Measurements from ENCODE around the gene HINT2.

The HINT2 gene

DNA sequence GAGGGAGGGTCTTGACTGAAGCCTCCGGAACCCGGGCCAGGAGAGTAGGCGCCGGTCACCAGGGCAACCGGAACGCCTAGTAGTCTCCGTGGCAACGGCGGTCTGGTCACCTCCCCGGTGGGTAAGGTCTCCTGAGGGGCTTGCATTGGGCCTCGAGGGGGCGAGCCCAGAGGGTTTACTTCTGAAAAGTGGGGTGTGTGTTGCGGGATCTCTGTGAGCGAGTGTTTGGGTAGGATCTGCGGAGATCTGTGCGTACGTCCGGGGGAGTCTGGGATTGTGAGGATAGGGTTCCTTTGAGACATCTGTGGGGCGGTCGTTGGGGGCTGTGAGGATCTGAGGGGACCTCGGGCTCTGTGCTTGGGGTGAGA is 13.9 kb upstream of the HINT2 start, which contains the start of gene FAM221B:
Gene FAM221B, minus strand, starts transcription at position 17 of the 368 bp plus-strand sequence. CDS start 2,571 bp downstream, outside the sequence.
- Histone ChIP-seq H3K36me3 (ENCODE audit: control insufficient read depth, low read length) (no peaks in the 10 kb centered on the region), H3K9me3 (ENCODE audit: control insufficient read depth, insufficient read depth, low read length) (no peaks in the 10 kb centered on the region), H3F3A (ENCODE audit: control insufficient read depth, insufficient read depth) (0 out of 2 replicates have a peak, but pooled peaks cover 2% of the 10 kb centered on the region), H3K4me2 (ENCODE audit: low read length) (peak within 1 kb of the TSS; percentile 79), H3K9me2 (replicated peaks; ENCODE audit: control insufficient read depth, low read length) (no peaks in the 10 kb centered on the region), H3K27ac (ENCODE audit: low read depth, low read length) (no peak within 1 kb of the TSS), H3K4me1 (ENCODE audit: control insufficient read depth, low read length) (peaks cover 26% of the 10 kb centered on the region), H3K79me2 (ENCODE audit: control insufficient read depth, low read length) (no peaks in the 10 kb centered on the region), H3K4me3 (ENCODE audit: low read length) (peak within 1 kb of the TSS; percentile 74), H4K20me1 (ENCODE audit: control insufficient read depth, insufficient read depth, low read depth, low read length) (no peaks in the 10 kb centered on the region), H3K27me3 (ENCODE audit: control insufficient read depth, low read length) (peaks cover 9% of the 10 kb centered on the region; the same call in 1 of the 2 replicates)
- TF ChIP-seq, protein P1, sequence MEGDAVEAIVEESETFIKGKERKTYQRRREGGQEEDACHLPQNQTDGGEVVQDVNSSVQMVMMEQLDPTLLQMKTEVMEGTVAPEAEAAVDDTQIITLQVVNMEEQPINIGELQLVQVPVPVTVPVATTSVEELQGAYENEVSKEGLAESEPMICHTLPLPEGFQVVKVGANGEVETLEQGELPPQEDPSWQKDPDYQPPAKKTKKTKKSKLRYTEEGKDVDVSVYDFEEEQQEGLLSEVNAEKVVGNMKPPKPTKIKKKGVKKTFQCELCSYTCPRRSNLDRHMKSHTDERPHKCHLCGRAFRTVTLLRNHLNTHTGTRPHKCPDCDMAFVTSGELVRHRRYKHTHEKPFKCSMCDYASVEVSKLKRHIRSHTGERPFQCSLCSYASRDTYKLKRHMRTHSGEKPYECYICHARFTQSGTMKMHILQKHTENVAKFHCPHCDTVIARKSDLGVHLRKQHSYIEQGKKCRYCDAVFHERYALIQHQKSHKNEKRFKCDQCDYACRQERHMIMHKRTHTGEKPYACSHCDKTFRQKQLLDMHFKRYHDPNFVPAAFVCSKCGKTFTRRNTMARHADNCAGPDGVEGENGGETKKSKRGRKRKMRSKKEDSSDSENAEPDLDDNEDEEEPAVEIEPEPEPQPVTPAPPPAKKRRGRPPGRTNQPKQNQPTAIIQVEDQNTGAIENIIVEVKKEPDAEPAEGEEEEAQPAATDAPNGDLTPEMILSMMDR (IDR thresholded peaks at IDR 0.05; ENCODE audit: low read depth, low read length, poor library complexity, severe bottlenecking) = no peak

DNA sequence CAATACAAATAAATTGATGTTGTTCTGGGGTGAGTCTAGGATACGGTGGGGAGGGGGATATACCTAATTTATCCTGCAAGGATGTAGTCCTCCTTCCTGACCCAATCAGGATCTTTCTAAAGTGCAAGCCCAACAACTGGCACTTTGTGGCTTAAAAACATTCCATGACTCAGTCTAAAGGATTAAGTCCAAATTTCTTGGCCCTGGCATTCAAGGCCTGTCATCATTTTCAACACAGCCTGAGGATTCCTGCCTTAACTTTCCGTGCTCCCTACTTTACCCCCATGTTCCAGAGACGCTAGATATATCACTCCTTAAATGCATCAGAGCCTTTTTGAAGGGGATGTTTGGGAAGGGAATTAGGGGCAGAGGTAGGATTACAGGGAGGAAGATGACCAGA is 12.6 kb upstream of the HINT2 start:
- Histone ChIP-seq H3K79me2 (ENCODE audit: control insufficient read depth, low read length) (no peaks in the 10 kb centered on the region), H3K27ac (ENCODE audit: low read depth, low read length) (no peak overlapping the region), H3K9me2 (replicated peaks; ENCODE audit: control insufficient read depth, low read length) (no peaks in the 10 kb centered on the region), H3K9me3 (ENCODE audit: control insufficient read depth, insufficient read depth, low read length) (no peaks in the 10 kb centered on the region), H3K27me3 (ENCODE audit: control insufficient read depth, low read length) (peaks cover 9% of the 10 kb centered on the region; the same call in 1 of the 2 replicates), H3K36me3 (ENCODE audit: control insufficient read depth, low read length) (no peaks in the 10 kb centered on the region), H3K4me1 (ENCODE audit: control insufficient read depth, low read length) (peaks cover 19% of the 10 kb centered on the region), H3K4me2 (ENCODE audit: low read length) (no peak overlapping the region), H4K20me1 (ENCODE audit: control insufficient read depth, insufficient read depth, low read depth, low read length) (no peaks in the 10 kb centered on the region), H3K4me3 (ENCODE audit: low read length) (no peak overlapping the region), H3F3A (ENCODE audit: control insufficient read depth, insufficient read depth) (no peaks in the 10 kb centered on the region)
- TF ChIP-seq EZH2phosphoT487 (IDR thresholded peaks at IDR 0.05; ENCODE audit: borderline replicate concordance, low read length) = no peak
- TF ChIP-seq, protein P1 (IDR thresholded peaks at IDR 0.05; ENCODE audit: low read depth, low read length, poor library complexity, severe bottlenecking) = no peak

DNA sequence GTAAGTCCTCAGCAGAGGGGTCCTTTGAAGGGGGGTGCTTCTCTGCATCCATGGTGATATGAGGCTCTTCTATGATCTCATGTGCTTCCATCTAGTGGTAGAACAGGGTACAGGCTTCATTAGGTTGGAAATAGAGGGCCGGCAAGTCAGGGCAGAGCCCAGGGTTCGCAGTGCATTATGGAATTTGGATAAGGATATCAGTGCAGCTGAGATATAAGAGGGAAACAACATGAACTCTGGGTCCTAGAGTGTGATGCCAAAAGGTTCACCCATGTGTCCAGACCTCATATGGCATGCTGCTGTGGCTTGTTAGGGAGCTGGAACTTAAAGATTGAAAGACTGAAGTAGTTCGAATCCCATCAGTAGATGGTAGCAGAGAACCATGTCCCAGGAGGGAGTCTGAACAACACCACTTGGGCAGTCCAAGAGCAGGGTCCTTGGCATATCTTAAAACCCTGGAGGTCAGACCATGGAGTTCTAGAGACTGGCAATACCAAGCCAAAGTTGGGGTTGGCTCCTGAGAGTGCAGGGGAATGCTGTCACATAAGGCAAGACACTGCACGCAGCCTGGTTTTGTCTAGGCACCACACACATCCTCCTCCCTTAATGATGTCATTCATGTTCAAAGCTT is 11.3 kb upstream of the HINT2 start:
- TF ChIP-seq EZH2phosphoT487 (IDR thresholded peaks at IDR 0.05; ENCODE audit: borderline replicate concordance, low read length) = no peak
- TF ChIP-seq, protein P1 (IDR thresholded peaks at IDR 0.05; ENCODE audit: low read depth, low read length, poor library complexity, severe bottlenecking) = peak; percentile 95
- no peak overlapping the region for H3K27ac ChIP-seq (ENCODE audit: low read depth, low read length)
- H3K27me3 ChIP-seq (ENCODE audit: control insufficient read depth, low read length) = peaks cover 9% of the 10 kb centered on the region; the same call in 1 of the 2 replicates
- peak overlapping the region; percentile 42; the same call in 1 of the 2 replicates for H3K4me2 ChIP-seq (ENCODE audit: low read length)
- no peaks in the 10 kb centered on the region for H4K20me1 ChIP-seq (ENCODE audit: control insufficient read depth, insufficient read depth, low read depth, low read length)
- H3K4me3 ChIP-seq (ENCODE audit: low read length) = no peak overlapping the region
- H3F3A ChIP-seq (ENCODE audit: control insufficient read depth, insufficient read depth) = no peaks in the 10 kb centered on the region
- no peaks in the 10 kb centered on the region for H3K79me2 ChIP-seq (ENCODE audit: control insufficient read depth, low read length)
- H3K36me3 ChIP-seq (ENCODE audit: control insufficient read depth, low read length) = no peaks in the 10 kb centered on the region
- no peaks in the 10 kb centered on the region for H3K9me2 ChIP-seq (replicated peaks; ENCODE audit: control insufficient read depth, low read length)
- no peaks in the 10 kb centered on the region for H3K9me3 ChIP-seq (ENCODE audit: control insufficient read depth, insufficient read depth, low read length)
- H3K4me1 ChIP-seq (ENCODE audit: control insufficient read depth, low read length) = peaks cover 19% of the 10 kb centered on the region
